DMS53 treated with DMSO at 0.1 percent for 48 hours (cell line): ENCODE data around the gene HCFC1.

Experiments
- DNase-seq: peaks from one replicate; lab custom pipeline; 2025; ENCODE audit not compliant: unreplicated experiment; lab: John Stamatoyannopoulos, UW

HCFC1 gene

DNA sequence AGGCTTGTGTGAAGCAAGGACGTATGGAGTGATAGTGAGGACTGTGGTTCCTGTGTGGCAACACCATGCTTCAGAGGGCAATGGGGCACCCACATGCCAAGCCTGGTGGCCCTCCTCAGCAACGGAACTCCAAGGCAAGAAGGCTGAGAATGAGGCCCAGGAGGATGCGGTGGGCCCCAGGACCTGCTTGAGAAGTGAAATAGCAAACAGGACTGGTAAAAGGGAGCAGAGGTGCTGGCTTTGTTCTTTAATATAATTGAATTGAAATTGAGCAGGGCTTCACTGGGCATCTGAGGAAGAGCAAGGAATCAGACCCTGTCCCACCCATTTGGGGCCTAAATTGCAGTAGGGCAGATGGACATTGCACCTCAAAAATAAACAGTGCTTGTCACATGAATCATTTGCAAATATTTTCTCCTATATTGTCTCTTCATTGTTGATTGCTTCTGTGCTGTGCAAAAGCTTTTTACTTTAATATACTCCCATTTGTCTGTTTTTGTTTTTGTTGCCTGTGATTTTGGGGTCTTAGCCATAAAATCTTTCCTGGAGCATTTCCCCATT, 3.2 kb upstream of the HCFC1 start:
- DNase-seq: no peak

DNA sequence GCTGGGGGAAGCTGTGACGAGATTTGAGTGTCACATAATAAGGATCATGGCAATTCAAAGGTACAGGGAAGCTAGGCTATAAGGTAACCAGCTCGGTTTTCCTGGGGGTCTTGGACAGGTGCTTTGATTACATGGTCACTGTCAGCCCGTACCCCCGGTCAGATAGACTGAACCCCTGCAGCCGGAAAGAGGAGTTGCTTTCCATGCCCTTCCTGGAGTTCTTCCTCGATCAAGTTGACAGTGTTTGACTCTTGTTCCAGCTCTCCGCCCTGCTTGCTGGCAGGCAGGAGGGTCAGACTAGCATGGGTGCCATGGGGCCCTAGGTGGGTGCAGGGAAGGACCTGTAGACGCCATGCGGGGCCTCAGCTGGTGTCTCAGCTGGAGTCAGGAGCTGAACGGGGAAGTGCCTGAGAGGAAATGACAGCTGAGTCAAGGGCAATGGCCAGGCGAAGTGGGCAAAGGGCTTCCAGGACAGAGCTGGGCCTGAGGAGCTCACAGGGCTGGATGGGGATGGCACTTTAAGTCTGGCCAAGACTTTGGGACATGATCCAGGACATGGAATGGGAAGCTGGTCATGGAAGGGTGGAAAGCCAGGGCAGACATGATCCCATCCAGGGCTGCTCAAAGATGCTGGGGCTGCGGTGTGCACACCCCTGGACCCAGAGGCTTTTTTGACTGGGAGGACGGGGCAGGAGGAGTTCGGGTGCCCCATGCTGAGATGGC, 2.5 kb upstream of the HCFC1 start:
- no peak for DNase-seq

DNA sequence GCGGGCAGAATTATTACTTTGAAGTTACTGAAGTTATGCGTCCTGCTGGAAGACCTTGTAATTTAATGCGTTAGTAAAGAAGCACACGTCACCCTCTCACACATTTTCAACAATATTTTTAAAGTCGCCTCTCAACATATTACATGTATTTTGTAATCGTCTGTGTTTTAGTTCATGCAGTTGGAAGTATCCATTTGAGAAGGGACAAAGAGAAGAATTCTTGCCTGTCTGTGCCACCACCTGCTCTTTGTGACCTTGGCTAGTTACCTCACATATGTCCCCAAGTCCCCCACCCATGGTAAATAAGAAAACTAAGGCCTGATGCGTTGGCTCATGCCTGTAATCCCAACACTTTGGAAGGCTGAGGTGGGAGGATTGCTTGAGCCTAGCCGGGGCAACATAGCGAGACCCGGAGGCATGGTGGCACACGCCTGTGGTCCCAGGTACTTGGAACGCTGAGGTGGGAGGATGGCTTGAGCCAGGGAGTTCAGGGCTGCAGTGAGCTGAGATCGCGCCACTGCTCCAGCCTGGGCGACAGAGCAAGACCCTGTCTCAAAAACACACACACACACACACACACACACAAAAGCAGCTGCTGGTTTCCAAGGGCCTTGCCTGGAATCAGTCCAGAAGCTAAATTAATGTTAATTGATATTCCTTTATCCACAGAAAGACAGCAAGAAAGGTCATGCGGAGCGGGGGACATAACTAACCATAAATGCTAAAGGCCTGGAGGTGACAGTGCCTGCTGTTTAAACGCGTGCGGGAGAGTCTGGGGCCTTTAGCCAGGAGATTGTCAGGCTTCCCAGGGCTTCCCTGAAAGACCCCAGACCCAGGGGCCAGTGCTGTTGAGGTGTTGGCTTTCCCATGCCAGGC, 1.7 kb upstream of the HCFC1 start:
- no peak for DNase-seq

DNA sequence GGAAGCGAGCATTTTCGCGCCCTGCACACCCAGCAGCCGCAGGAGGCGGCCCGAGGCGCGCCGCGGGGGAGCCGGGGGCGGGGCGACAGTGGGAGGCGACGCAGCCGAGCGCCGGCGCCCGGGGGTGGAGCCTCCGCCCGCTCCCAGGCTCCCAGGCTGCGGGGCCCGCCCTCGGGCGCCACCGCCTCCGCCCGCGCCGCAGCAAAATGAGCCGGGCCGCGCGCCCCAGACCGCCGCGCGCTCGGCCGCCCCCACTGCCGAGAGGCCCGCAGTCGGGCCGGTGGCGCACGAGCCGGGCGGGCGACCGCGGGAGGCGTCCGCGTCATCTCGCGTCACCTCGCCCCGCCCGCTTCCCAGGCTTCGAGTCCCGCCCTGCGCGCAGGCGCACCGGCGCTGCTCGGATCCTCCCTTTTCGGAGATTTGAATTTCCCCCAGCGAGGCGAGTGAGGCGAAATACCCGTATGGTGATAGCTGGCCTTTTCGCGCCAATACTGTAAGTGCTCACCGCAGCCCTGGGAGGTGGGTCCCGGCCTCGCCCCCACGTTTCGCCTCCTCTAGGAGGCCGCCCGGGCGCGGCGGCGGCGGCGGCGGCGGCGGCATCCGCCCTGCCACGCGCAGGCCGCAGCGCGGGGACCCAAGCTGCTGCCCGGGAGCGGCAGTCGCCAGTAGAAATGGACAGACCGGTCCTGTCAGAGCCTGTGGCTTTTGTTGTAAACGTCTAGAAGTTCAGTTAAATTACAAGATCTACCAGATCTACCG, 929 bp upstream of the HCFC1 start, which contains the start of gene TMEM187:
Gene TMEM187 (plus strand): TSS at position 387 of the 759 bp plus-strand sequence. CDS start 9,309 bp downstream, outside the sequence.
- peak; percentile 72 for DNase-seq

DNA sequence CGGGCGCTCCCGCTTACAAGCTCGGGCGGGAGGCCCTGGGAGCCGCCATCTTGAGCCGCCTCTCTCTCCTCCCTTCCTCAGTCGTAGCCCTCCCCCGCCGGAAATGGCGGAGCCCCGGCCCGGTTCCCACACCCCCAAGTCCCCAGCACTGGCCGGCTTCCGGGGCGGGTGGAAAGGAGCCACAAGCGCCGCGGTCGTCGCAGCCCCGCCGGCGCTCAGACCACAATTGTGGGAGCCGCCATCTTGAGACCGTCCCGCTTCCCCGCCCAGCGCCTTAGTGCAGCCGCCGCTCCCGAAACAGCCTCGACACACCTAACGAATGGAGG, 531 bp downstream of the HCFC1 start:
- peak; percentile 65 for DNase-seq

DNA sequence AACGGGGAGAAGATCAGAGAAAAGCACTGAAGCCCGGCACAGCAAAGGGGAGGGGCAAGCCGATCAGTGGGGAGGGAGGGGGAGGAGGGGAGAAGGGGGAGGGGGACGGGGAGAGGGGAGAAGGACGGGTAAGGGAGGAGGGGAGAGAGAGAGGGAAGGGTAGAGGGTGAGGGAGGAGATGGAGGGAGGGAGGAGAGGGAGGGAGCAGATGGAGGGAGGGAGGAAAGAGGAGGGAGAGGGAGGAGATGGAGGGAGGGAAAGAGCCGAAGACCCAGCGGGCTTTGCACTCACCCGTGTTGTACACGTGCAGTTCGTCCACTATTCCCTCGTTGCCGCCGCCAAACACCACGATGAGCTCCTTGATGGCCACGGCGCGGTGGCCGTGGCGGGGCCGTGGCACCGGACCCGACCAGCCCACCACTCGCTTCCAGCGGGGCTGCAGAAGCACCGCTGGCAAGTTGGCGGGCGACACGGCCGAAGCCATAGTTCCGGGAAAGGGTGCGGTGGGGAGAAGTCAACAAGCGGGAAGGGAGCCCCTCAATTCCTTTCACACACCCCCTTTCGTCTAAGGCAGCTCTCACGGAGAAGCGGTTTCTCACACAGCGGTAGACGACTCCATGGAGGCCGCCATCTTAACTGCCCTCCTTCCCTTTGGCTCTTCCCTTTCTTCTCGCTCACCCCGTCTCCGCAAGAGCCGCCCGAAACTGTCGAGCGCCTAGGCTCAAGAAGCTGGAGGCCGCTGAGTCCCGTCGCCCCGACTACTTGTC, 1.1 kb downstream of the HCFC1 start:
- DNase-seq: no peak

DNA sequence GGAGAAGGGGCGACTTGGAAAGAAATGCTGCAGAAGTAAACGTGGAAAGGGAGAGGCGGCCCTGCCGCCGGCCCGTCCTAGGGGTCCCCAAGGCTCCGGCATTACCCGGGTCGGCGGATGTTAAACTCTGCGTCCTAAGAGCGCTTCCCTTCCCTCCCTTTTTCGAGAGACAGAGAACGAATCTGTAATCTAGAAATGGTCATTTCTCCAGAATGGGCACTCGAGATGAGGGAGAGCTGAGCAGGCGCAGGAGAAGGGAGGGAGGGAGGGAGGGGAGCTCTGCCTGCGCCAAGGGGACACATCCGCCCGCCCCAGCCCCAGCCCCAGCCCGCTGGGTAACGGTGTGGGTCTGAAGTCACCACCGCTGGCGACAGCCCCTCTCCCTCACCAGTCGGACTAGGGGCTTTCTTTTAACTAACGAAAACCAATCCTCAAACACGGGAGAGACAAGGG, 1.7 kb downstream of the HCFC1 start:
- DNase-seq: no peak

DNA sequence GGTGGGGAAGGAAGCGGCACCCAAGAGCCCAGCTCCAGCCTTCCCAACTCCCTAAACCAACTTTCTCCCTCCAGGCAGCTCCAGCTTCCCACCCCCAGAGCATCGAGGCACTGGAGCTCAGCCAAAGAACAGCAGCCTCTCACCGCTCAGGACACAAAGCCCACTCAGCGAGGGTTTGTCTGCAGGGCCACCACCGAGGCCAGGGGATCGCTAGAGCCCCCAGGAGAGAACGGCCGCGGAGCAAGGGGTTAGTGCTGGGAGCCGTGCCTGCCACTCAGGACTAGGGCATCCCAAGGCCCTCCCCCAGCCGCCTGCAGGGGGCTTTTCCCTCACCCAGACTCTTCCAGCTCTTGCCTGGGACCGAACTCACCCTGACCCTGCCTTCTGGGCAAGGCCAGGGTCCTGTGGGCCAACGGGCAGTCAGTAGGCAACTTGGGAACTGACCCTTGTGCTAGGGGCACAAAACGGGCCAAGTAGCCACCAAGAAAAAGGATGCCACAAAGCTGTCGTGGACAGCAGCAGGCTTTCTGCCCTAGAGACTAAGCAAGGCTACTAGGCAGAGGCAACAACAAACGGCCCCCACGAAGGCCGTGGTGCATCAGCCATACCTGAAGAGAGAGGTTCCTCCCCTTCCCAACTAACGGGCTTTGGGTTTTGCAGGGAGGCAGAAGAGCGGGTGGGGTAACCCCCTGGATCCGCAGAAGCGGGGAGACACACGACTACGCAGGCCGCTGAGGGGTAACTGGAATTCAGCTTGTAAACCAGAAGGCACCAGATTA, 2.3 kb downstream of the HCFC1 start:
- DNase-seq: no peak

DNA sequence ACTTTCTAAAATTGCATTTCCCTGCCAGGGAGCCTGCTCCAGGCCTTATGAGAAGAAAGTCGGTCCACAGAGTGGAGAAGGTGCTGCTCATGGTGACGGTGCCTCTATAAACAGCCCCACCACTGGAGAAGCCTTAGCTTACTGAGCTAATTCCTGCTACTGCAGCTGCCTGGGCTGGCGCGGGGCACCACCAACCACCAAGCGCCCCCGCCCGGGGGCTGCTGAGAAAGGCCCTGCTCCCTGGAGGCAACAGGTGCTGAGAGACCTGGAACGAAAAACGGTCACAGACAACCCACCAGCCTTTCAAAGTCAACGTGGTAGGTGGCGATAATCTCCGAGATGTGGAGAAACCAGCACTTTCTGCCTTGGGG, 2.9 kb downstream of the HCFC1 start:
- no peak for DNase-seq

DNA sequence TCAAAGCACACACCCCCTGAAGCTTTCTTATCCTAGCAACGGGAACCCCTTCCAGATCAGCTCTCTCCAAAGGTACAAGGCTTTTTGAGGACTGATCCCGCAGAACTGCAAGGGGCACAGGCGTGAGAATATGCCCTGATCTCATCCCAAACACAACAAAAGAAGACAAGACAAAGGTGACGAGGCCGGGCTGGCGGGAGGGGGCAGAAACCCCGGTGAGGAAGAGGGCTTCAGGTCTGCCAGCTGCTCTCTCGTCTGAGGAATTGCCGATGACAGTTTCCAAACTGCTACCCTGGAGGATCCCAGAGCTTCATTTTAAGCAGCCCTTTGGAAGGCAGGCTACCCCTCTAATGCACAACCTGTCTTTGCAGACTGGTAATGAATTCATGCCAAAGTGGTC, 3.4 kb downstream of the HCFC1 start:
- DNase-seq: no peak

DNA sequence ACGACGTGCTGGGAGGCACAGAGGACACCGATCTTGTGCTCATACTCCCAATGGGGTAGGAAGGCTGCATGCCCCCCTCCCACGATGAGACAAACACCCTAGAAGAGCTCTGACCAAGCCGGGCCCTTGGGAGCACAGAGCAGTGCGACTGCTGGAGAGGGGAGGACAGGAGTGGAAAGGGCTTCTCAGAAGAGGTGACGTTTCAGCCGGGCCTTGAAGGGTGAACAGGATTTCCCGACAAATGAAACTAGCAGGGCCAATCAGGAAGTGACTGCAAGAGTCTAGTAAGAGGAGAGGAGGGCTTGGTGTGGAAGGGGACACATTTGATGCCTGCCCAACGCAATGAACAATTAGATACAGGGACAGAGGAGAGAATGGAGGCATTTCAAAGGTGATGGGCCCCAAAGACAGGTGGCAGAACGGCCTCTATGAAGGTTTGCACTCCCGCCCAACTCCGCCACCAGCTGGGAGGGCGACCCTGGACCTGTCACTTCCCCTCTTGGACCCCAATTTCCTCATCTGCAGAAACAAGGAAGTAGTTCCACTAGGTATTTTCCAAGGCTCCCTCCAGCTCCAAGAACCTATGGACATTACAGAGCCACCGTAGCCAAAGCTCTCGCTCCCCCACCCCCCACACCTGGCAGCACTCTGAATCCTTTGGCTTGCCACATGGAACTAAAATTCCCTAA, 3.9 kb downstream of the HCFC1 start:
- no peak for DNase-seq

DNA sequence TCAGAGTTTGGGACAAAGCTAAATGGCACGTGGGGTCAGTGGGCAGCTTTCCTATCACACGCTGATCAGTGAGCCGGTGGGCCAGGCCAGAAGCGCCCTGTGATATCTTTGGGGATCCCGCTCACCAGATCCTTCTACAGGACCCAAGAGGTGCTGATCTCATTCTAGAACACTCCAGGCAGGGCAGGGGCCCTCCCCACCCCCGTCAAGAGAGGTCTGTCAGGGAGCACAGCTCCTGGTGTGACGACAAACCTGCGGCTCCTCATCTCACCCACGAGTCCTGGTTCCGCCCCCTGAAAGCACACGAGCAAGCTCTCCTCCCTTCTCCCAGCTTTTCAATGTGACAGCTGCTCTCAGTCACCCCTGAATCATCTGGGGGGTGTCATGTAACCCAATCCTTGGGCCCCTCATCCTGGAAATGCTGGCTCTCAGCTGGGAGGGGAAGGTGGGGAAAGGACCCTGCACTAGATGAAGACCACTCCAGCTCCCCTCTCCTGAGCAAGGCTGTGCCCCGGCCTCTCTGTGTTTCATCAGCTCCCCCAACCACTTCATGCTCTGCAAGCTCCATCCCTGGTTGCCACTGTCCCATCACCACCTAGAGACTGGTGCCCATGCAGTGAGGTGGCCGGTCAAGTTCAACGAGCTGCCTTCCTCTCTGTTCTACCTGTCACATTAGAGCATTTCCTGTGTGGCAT, 4.6 kb downstream of the HCFC1 start:
- DNase-seq: no peak

DNA sequence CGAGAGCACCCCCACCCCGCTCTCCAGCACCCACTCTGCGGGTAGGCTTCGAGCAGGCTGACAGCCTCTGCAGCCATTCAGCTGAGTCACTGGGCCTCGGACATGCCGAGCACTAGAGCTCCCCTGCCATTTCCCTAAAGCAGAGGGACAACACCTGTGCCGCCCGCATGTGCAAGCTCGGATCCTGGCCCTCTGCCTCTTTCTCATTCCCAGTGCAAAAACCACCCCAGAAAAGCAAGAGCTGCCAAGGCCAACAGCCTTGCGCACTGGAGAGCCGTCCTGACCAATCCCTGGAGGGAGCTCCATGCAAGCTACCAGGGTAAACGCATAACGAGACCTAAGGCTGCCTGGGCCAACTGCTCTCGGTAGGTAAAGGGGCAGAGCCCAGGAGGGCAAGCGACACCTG, 5.3 kb downstream of the HCFC1 start:
- DNase-seq: no peak

DNA sequence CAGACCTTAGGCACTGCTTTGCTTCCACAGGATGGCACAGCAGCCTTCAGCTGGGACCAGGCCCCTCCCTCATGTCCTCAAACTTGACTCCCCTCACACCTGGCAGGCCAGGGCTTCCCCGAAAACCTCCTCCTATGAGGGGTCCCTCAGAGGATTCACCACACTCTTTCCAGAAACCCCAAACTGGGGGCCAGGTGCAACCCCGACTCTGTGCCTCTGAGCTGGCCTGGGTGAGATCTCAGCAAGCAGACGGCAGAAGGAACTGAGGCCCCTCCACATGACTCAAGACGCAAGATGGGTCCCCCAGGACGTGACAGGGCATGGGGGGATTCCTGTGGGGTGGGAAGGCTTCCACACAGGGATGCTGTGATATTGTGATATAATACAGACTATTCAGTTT, 6.2 kb downstream of the HCFC1 start:
- DNase-seq: no peak

DNA sequence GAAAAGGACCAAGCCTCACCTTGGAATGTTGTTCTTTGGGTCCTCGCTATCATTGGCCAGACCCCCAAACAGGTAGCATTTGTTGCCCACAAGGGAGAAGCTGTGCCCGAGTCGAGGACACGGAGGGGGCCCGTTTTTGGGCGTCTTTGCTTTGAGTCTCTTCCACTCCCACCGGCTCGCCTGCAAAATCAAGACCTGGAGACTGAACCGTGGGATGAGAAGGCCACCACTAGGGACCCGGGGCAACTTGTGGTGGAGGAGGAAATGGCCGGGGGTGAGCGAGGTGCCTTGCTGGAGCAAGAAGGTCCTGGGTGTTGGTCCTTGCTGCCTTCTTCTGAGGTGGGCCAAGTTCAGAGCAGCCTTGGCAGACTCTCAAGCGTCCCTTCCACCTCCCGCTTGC, 7.5 kb downstream of the HCFC1 start:
- DNase-seq: no peak

DNA sequence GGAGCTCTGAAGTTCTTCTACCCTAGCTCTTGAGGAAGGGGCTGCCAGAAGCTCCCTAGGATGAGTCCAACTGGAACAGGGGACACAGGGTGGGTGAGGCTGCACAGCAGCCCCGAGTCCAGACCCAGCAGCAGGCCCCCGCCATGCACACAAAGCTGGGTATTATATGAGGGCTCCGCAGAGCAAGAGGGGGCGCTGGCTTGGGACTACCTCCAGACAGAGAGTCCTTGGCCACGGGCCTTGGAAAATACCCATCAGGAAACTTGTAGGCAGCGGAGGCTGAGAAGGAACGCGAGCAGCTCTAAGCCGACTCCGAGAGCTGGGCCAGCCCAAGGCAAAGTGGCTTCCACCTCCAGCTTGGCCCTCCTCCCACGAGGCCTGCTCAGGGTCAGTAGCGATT, 8.1 kb downstream of the HCFC1 start:
- DNase-seq: no peak

DNA sequence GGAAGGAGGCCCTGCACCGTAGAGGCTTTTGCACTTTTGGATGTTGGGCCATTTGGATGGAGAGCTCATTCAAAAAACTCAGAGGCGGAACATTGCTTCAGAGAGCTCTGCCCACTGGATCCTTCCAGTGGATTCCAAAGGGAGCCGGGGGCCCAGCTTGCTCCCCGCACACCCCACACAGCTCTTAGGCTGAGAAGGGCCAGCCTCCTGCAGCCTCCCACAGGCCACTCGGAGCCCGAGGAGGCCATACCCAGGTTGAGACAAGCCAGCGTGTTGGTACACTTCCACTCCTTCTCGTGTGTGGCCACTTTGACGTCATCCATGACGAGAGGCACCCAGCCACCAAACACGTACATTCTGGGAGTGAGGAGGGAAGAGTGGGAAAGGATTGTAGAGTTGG, 10.3 kb downstream of the HCFC1 start:
- no peak for DNase-seq

DNA sequence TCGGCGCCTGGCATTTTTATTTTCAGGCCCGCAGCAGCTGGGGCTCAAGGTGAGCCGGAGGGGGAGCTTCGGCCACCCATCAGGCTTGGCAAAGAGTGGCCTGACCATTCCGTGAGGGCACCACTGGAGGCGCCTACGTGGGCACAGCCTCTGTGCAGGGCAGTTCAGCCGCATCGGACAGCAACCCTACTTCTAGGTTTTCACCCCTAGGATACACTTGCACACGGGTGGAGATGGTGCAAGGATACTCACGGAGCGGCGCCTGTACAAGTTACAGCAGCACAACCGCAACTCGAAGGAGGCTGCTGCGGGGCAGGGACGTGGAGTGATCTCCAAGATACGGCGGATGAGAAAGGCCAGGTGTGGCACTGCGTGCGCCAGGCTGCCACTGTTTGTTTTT, 10.8 kb downstream of the HCFC1 start:
- DNase-seq: no peak

DNA sequence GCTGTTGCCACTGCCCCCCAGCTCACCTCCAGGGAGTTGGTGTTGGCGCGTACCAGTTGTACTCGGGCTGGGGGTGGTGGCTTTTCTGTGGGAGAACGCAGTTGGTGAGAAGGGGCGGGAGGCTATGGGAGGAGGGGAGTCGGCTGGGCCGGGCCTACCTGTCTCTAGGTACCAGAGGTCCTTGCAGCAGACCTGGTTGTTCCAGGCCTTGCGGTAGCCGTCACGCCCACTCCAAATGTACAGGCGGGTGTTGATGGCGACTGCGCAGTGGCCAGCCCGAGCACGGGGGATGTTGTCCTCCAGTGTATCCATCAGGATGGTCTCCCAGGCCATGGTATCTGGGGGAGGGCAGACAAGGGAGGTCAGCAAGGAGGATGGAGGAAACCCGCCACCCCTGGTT, 11.5 kb downstream of the HCFC1 start:
- DNase-seq: no peak
